Posterior cingulate gyrus (tissue), 11 donors: ENCODE data around the gene DNAJB12.
"Not testable (repeated sequence)": the region's sequence is repeated elsewhere in the genome, so short reads cannot be mapped to it uniquely, and the experiment has no call there.

Source experiments
- DNase-seq, 10 donors: peaks; one replicate each; pipeline versions ENCODE4 v3.0.0 to v3.0.0-alpha.2; 2020 to 2021; ENCODE audit warnings: mixed read lengths in 3 of 10
- intact Hi-C: fragments of 100-400 bp; cut with DNase I; formaldehyde crosslinking; loops from one replicate; pipeline ENCODE4 v1.15.1; 2023

Gene DNAJB12

GRCh38 chr10:72354356-72355213 is at the start of gene DNAJB12:
Gene DNAJB12 (minus strand): TSS chr10:72354919. CDS start chr10:72354897, 22 bp downstream.
- intact Hi-C loops, result no loop called here

DNA sequence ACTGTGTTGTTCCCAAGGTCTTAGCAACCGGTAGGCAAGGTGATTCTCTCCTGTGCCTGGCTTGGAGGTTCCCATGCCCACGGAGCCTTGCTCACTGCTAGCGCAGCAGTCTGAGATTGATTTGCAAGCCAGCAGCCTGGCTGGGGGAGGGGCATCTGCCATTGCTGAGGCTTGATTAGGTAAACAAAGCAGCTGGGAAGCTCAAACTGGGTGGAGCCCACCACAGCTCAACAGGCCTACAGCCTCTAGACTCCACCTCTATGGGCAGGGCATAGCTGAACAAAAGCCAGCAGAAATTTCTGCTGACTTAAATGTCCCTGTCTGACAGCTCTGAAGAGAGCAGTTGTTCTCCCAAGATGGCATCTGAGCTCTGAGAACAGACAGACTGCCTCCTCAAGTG is 40.9 kb upstream of the DNAJB12 start:
- intact Hi-C loops, DNase-seq: not testable (repeated sequence)

More at GRCh38 chr10:72354356-72355213, at the start of gene DNAJB12:
- DNase-seq, result peak; percentile 82 to 98 (median 88)

DNA sequence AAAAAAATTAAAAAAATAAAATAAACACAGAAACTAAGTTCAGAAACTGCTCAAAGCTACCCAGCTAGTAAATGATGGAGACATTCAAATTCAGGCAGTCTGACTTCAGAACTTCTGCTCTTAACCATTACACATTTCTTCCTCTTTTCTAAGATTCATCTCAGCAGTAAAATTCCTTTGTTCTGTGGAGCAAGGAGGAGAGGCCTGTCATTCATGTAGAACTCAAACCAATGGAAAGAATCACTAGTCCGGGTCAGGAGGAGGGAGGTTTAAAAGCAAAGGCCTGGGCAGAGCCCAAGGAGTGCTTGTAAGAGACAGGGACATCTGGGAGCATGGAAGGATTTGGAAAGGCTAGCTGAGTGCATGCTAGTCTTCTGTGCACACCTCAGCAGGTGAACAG is 37.9 kb upstream of the DNAJB12 start:
- intact Hi-C loops, result no loop called here

DNA sequence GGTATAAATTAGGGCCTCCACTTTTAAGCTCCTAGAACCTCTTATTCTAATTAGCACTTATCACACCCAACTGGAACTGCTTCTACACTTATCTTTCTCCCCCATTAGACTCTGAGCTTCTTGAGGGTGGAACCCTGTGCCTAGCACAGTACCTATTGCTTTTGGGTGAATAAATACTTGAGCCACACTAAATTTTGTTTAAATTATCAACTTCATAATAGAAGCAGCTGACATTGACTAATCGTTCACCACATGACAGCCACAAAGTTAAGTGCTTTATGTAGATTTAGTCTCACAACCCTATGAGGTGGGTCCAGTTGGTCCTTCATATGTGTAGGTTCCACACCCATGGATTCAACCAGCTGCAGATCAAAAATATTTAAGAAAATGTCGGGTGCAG is 36.0 kb upstream of the DNAJB12 start:
- intact Hi-C loops, result no loop called here
- no peak for DNase-seq

More for the DNA sequence above, 37.9 kb upstream of the DNAJB12 start:
- DNase-seq, result no peak

DNA sequence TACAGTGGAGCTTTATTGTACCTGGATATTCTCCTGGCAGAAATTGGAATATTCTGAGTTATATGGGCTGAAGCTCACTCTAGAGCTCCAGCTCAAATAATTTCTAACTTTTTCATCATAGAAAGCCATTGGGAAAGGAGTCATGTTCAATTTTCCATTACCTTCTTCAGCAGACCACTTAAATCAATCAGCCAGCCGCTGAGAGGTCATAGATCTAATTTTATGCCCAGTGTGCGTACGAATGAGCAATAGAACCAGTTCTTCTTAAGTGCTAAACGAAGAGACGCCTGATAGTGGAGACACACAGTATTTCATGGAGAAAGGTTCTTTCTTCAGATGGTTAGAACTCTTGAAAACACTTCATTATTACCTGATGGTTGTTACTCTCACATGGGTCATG is 35.0 kb upstream of the DNAJB12 start:
- no peak for DNase-seq
- intact Hi-C loops, result no loop called here

DNA sequence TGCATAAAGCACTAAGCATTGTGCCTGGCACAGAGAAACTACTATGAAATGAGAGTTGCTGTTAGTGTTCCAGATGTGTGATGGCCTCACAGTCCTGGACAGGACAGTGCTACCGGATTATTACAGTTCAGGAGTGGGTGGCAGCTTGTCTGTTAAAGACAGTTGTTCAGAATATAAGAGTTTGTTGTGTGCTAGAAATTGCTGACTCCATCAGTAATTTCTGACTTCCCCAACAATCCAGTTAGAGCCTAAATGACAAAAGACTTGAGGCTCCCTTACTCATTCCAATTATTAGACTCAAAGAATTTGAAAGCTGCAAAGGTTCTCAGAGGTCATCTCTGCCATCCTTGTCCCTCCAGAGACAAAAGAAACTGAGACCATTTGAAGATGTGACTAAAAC is 34.3 kb upstream of the DNAJB12 start:
- intact Hi-C loops, result no loop called here
- no peak for DNase-seq

DNA sequence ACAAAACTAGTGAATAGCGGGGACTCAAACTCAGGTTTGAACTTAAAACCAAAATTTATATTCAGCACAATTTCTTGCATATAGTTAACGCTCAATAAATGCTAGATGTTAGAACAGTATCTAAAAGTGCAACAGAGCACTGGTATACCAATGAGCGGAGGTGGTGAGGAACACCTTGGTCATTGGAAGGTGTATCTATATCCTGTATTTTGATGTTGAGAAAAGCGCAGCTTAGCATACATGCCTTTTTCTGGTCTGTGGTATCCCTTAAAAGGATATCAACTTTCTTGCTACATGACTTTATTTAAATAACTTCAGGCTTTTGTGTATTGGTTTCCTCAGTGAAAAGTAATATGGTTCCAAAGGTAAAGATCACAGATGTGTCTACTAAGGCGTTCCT is 33.3 kb upstream of the DNAJB12 start:
- intact Hi-C loops, result no loop called here
- no peak for DNase-seq

GRCh38 chr10:72386916-72387586 is 32.3 kb upstream of the DNAJB12 start:
- intact Hi-C loops, result no loop called here
- DNase-seq, result no peak

GRCh38 chr10:72385724-72386123 is 31.0 kb upstream of the DNAJB12 start:
- no peak for DNase-seq
- intact Hi-C loops, result no loop called here

DNA sequence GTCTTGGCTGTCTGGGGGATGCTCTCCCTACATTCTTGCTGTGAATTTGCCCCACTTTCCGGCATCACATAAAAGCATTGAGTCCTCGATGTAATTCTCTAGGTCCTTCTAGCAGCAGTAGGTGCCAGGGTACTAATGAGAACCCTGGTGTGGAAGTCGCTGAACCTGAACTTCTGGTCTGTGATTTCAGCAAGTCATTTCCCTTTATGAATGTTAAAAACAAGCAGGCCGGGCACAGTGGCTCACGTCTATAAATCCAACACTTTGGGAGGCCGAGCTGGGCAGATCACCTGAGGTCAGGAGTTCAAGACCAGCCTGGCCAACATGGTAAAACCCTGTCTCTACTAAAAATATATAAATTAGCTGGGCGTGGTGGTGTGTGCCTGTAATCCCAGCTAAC is 30.3 kb upstream of the DNAJB12 start:
- intact Hi-C loops, DNase-seq: not testable (repeated sequence)

GRCh38 chr10:72379776-72380175 is 25.1 kb upstream of the DNAJB12 start:
- intact Hi-C loops, result no loop called here
- DNase-seq, result no peak

- intact Hi-C loops, result no loop called here
- no peak for DNase-seq
Observed at GRCh38 chr10:72379062-72379461, 24.3 kb upstream of the DNAJB12 start.

DNA sequence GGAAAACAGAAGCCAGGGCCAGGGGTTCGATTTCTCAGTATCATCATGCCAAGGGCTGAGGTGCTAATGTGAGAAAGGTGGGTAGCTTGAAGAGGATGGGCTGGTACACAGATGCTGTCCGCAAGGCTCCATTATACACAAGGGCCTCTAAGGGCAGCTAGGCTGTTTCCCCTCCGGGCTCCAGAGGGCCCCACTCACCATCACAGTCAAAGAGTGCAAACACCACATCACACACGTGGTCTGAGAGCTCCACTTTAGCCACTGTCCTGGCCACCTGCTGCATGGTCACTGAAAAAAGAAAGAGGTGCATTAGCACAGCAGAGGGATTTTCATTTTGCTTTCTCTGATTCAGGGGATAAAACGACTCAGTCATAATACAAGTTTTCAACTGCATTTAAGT is 20.9 kb upstream of the DNAJB12 start:
- peak in 7 of 10 donors; percentile 34 to 90 (median 44) for DNase-seq
- intact Hi-C loops, result loop anchor here (2.0 kb wide), 1 partner anchor 193 kb away; no protein-coding TSS in a partner anchor

- intact Hi-C loops, result loop anchor here (2.0 kb wide), 1 partner anchor 194 kb away; no protein-coding TSS in a partner anchor
- peak in 2 of 10 donors; percentile 18 to 38 for DNase-seq
Observed at GRCh38 chr10:72375173-72375572, 20.5 kb upstream of the DNAJB12 start.

DNA sequence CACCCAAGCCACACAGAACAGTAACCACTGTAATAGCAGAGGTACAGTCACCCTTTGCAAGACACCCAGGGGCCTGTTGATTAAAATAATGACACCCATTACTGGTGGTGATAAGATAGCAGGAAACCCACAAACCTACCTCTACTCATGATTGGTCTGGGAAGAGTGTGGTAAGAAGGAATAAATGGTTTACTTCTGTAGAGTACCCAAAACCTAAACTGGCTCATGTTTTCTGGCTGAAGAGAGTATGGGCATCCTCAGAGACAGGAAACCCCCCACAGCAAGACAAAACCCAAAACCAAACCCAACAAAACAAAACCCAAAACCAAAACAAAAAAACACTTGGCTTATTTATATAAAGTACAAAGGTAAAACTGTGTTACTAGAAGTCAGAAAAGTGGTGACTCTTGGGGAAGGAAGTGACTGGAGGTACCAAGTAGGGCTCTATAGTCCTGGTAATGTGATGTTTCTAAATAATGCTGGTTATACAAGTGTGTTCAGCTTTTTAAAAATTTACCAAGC is 15.5 kb upstream of the DNAJB12 start:
- intact Hi-C loops, result no loop called here
- DNase-seq, result no peak

GRCh38 chr10:72367301-72367960 is 12.7 kb upstream of the DNAJB12 start:
- peak in 1 of 10 donors; percentile 66 for DNase-seq

GRCh38 chr10:72365106-72365895 is 10.6 kb upstream of the DNAJB12 start:
- intact Hi-C loops, result loop anchor here (10.0 kb wide), 3 partner anchors 260 to 800 kb away; partner anchors contain the start of genes ECD, FAM149B1, MCU and MICU1

More at GRCh38 chr10:72367301-72367960, 12.7 kb upstream of the DNAJB12 start:
- intact Hi-C loops, result loop anchor here (10.0 kb wide), 3 partner anchors 257 to 797 kb away; partner anchors contain the start of genes ECD, FAM149B1, MCU and MICU1

DNA sequence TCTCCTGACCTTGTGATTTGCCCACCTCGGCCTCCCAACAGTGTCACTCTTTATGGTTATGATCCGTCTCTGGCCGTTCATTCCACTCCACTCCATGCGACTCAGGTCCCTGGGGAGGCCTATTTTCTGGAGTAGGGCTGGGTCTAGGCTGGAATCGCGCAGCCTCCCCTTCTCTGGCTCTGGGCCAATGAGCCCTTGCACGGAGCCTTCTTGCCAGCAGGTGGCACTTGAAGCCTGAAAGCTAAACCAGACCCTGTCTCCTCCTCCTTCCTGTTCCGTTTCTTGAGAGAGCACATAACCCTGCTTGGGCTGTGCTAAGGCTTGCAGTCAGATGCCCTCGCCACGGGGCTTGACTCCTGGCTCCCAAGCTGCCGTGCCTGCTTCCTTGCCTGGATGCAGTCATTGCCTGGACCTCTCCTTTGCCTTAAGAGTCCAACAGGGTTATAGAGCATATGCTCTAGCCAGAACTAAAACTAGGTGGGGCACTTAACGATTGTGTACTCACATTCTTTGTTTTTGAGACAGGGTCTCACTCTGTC is 9.6 kb upstream of the DNAJB12 start:
- DNase-seq, result peak; percentile 69 to 97 (median 80)
- intact Hi-C loops, result loop anchor here (1.0 to 10.0 kb wide), 4 partner anchors 260 to 800 kb away; partner anchors contain the start of genes ECD, FAM149B1, MCU and MICU1

More at GRCh38 chr10:72365106-72365895, 10.6 kb upstream of the DNAJB12 start:
- no peak for DNase-seq

DNA sequence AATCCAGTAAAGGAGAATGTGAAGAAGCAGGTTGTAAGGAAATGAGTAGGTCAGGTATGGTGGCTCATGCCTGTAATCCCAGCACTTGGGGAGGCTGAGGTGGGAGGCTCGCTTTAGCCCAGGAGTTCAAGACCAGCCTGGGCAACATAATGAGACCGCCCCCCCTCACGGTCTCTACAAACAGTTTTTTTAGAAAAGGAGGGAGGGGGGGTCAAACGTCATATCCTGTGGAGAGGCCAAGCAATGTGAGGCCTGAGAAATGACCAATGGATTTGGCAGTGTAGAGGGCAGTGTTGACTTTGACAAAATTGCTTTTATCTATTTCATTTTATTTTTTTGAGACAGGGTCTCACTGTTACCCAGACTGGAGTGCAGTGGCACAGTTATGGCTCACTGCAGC is 2.3 kb upstream of the DNAJB12 start:
- intact Hi-C loops, result no loop called here
- no peak for DNase-seq
